HG03460 (cell line): ENCODE data around the gene DUS1L.

Source experiments
- ATAC-seq: cut with Tn5 transposase; IDR thresholded peaks from one replicate; pipeline ENCODE4 v1.9.1; 2021; ENCODE audit not compliant: unreplicated experiment

DUS1L gene

GRCh38 chr17:82065638-82066303 is at the start of gene DUS1L:
TSS of gene DUS1L (minus strand) at chr17:82065804. CDS start at chr17:82065059, 745 bp downstream.
- peak; percentile 52 for ATAC-seq

- no peak for ATAC-seq
Observed at GRCh38 chr17:82114872-82115271, 49.3 kb upstream of the DUS1L start.

GRCh38 chr17:82114447-82114846 is 48.8 kb upstream of the DUS1L start:
- no peak for ATAC-seq

GRCh38 chr17:82113941-82114340 is 48.3 kb upstream of the DUS1L start:
- no peak for ATAC-seq

- no peak for ATAC-seq
Observed at GRCh38 chr17:82113422-82113821, 47.8 kb upstream of the DUS1L start.

GRCh38 chr17:82112914-82113311 is 47.3 kb upstream of the DUS1L start:
- ATAC-seq: no peak

- ATAC-seq: no peak
Observed at GRCh38 chr17:82112181-82112913, 46.7 kb upstream of the DUS1L start.

GRCh38 chr17:82110298-82110697 is 44.7 kb upstream of the DUS1L start:
- no peak for ATAC-seq

- ATAC-seq: no peak
Observed at GRCh38 chr17:82108961-82109475, 43.4 kb upstream of the DUS1L start.

- no peak for ATAC-seq
Observed at GRCh38 chr17:82108496-82108945, 42.9 kb upstream of the DUS1L start.

- no peak for ATAC-seq
Observed at GRCh38 chr17:82108038-82108437, 42.4 kb upstream of the DUS1L start.

- ATAC-seq: no peak
Observed at GRCh38 chr17:82107341-82107860, 41.8 kb upstream of the DUS1L start.

- peak; percentile 3 for ATAC-seq
Observed at GRCh38 chr17:82106688-82107305, 41.2 kb upstream of the DUS1L start.

- ATAC-seq: peak; percentile 69
Observed at GRCh38 chr17:82105882-82106687, 40.5 kb upstream of the DUS1L start.

GRCh38 chr17:82105417-82105881 is 39.8 kb upstream of the DUS1L start:
- no peak for ATAC-seq

GRCh38 chr17:82104797-82105416 is 39.3 kb upstream of the DUS1L start:
- ATAC-seq: no peak

GRCh38 chr17:82103553-82104451 is 38.2 kb upstream of the DUS1L start:
- ATAC-seq: no peak

GRCh38 chr17:82101767-82102679 is 36.4 kb upstream of the DUS1L start:
- no peak for ATAC-seq
